ENCODE results near the gene APOBR. TPM values are rescaled to one million over a fixed set of nuclear protein-coding genes. Genes with fewer than 3 reads are reported as not detected.

Gene APOBR
- total and polyA plus RNA-seq, 2 of the 13 experiments (the other 11 are each of a cell fraction or from before 2014, with no cell fraction given) = 0.03 TPM; not detected in 1

GRCh38 chr16:28537964-28538732 is 43.7 kb downstream of the APOBR start:
- peaks cover 74% of the 10 kb centered on the region for H3K4me1 ChIP-seq (ENCODE audit: insufficient read depth, low read length)
- DNase-seq (ENCODE audit: low spot score) = no peak
- peak overlapping the region; percentile 78 for H3K9ac ChIP-seq (ENCODE audit: insufficient read depth, low read depth, low read length)
- no peaks in the 10 kb centered on the region for H3K9me3 ChIP-seq (ENCODE audit: low read length)
- no peaks in the 10 kb centered on the region for H4K20me1 ChIP-seq (ENCODE audit: insufficient read depth, low read length)
- ChIA-PET CTCF (ENCODE audit: low intra/inter-chr PET ratio, low total read pairs) (no interaction called here), POLR2A (interaction anchor here (0.8 to 3.7 kb wide), 9 partner anchors 9 to 79 kb away, joined by 3 to 23 read pairs (median 5); partner anchors contain the start of genes CLN3, SGF29, SULT1A1 and SULT1A2)
- H2AFZ ChIP-seq (ENCODE audit: low read length) = peak overlapping the region; percentile 12
- intact Hi-C loops (cut with micrococcal nuclease; ENCODE audit: unreplicated experiment) (no loop called here), in situ Hi-C loops (cut with HindIII; ENCODE audit: extremely low pct_ligation_motif_present, low pct_unique_long_range_greater_than_20kb) (no loop called here)
- H3K36me3 ChIP-seq (replicated peaks in 1 of 2; ENCODE audit: control insufficient read depth in 1 of 2, insufficient read depth in 2 of 2, low read length in 2 of 2) = peaks cover 0 to 3% of the 10 kb centered on the region in 2 experiments; a peak in 1 of 5 replicates
- BruUV-seq (replicated peaks) = no TSS peak
- no peaks in the 10 kb centered on the region for H3K27me3 ChIP-seq (ENCODE audit: control insufficient read depth in 1 of 2, insufficient read depth in 2 of 2, low read length in 2 of 2)
- H3K4me3 ChIP-seq (replicated peaks in 1 of 3; ENCODE audit: insufficient read depth in 1 of 3, low read depth in 2 of 3, low read length in 3 of 3) = peak overlapping the region; percentile 60 to 76 (median 62)
- no peak for FAIRE-seq
- peak overlapping the region; percentile 78 for H3K27ac ChIP-seq (ENCODE audit: extremely low read length, insufficient read depth, low read length)
- H3K79me2 ChIP-seq (ENCODE audit: insufficient read depth, low read length) = peaks cover 12% of the 10 kb centered on the region
- 76% methylated on average over 13 of the region's 13 CpGs for WGBS (ENCODE audit: low lambda C conversion rate)
- H3K4me2 ChIP-seq (ENCODE audit: low read depth, low read length) = peak overlapping the region; percentile 98
- no peak for ATAC-seq
- TF ChIP-seq ZBTB4 (CRISPR knock-in tag; IDR thresholded peaks at IDR 0.05; ENCODE audit: borderline replicate concordance) (no peak), ZNF558 (CRISPR knock-in tag; IDR thresholded peaks at IDR 0.05; ENCODE audit: borderline replicate concordance) (no peak), ZNF768 (CRISPR knock-in tag; IDR thresholded peaks at IDR 0.05) (peak; percentile 18; the same call in 1 of the 2 replicates), TMF1 (CRISPR knock-in tag; IDR thresholded peaks at IDR 0.05; ENCODE audit: low read depth) (no peak), ZNF609 (CRISPR knock-in tag; IDR thresholded peaks at IDR 0.05; ENCODE audit: borderline replicate concordance) (no peak), SP1 (IDR thresholded peaks at IDR 0.05) (no peak), SP1 (CRISPR knock-in tag; IDR thresholded peaks at IDR 0.05) (no peak), KDM2A (CRISPR knock-in tag; IDR thresholded peaks at IDR 0.05; ENCODE audit: borderline replicate concordance, low read depth) (no peak), ZMYM2 (CRISPR knock-in tag; IDR thresholded peaks at IDR 0.05) (peak; percentile 57; the same call in 1 of the 2 replicates), NFATC3 (CRISPR knock-in tag; IDR thresholded peaks at IDR 0.05) (0 out of 2 replicates have a peak, but pooled peaks have one; percentile 61), PHF20 (CRISPR knock-in tag; IDR thresholded peaks at IDR 0.05) (0 out of 2 replicates have a peak, but pooled peaks have one; percentile 23), ZNF782 (CRISPR knock-in tag; IDR thresholded peaks at IDR 0.05; ENCODE audit: borderline replicate concordance) (no peak; the same call in 1 of the 2 replicates), NCOR1 (IDR thresholded peaks at IDR 0.05; ENCODE audit: borderline replicate concordance, low read length) (no peak), TAF1 (CRISPR knock-in tag; IDR thresholded peaks at IDR 0.05) (no peak; the same call in 1 of the 2 replicates), ZSCAN9 (CRISPR knock-in tag; IDR thresholded peaks at IDR 0.05; ENCODE audit: borderline replicate concordance) (no peak), CHD2 (IDR thresholded peaks at IDR 0.05; ENCODE audit: low read depth, low read length) (no peak), ELF3 (CRISPR knock-in tag; IDR thresholded peaks at IDR 0.05) (no peak), ZNF3 (CRISPR knock-in tag; IDR thresholded peaks at IDR 0.05) (no peak)

All from HepG2 (cell line).